ENCODE results near the gene PHF2.

GRCh38 chr9:93536874-93537273 is 39.5 kb upstream of the PHF2 start:
- TF ChIP-seq, protein P1, sequence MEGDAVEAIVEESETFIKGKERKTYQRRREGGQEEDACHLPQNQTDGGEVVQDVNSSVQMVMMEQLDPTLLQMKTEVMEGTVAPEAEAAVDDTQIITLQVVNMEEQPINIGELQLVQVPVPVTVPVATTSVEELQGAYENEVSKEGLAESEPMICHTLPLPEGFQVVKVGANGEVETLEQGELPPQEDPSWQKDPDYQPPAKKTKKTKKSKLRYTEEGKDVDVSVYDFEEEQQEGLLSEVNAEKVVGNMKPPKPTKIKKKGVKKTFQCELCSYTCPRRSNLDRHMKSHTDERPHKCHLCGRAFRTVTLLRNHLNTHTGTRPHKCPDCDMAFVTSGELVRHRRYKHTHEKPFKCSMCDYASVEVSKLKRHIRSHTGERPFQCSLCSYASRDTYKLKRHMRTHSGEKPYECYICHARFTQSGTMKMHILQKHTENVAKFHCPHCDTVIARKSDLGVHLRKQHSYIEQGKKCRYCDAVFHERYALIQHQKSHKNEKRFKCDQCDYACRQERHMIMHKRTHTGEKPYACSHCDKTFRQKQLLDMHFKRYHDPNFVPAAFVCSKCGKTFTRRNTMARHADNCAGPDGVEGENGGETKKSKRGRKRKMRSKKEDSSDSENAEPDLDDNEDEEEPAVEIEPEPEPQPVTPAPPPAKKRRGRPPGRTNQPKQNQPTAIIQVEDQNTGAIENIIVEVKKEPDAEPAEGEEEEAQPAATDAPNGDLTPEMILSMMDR (conservative IDR thresholded peaks at IDR 0.05; ENCODE audit: low read length), result no peak
- TF ChIP-seq EZH2phosphoT487 (IDR thresholded peaks at IDR 0.05; ENCODE audit: borderline replicate concordance), result no peak
